GM21723 (cell line): Measurements from ENCODE around the gene KCNH5.

ENCODE experiments used
- ATAC-seq: cut with Tn5 transposase; IDR thresholded peaks from one replicate; pipeline ENCODE4 v1.9.1; 2021; ENCODE audit warnings: mild to moderate bottlenecking, moderate library complexity; ENCODE audit not compliant: unreplicated experiment

The KCNH5 gene, protein sequence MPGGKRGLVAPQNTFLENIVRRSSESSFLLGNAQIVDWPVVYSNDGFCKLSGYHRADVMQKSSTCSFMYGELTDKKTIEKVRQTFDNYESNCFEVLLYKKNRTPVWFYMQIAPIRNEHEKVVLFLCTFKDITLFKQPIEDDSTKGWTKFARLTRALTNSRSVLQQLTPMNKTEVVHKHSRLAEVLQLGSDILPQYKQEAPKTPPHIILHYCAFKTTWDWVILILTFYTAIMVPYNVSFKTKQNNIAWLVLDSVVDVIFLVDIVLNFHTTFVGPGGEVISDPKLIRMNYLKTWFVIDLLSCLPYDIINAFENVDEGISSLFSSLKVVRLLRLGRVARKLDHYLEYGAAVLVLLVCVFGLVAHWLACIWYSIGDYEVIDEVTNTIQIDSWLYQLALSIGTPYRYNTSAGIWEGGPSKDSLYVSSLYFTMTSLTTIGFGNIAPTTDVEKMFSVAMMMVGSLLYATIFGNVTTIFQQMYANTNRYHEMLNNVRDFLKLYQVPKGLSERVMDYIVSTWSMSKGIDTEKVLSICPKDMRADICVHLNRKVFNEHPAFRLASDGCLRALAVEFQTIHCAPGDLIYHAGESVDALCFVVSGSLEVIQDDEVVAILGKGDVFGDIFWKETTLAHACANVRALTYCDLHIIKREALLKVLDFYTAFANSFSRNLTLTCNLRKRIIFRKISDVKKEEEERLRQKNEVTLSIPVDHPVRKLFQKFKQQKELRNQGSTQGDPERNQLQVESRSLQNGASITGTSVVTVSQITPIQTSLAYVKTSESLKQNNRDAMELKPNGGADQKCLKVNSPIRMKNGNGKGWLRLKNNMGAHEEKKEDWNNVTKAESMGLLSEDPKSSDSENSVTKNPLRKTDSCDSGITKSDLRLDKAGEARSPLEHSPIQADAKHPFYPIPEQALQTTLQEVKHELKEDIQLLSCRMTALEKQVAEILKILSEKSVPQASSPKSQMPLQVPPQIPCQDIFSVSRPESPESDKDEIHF

DNA sequence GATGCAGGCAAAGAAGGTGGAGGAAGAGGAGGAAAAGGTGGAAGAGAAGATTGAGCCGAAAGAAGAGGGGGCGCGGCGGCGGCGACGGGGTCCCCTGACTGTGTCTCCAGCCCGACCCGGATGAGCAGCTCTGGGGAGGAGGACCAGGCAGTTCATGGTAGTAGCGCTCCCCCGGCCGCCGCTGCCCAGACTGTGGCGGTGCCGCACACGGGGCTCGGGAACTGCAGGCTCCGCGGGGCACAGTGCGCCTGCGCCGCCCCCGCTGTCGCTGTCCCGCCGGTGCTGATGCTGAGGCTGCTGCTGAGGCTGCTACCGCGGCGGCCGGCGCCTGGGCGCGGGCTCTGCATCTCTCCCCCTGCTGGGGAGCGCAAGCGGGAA lies at the start of gene KCNH5:
KCNH5 (minus strand) TSS at position 225 of the 378 bp plus-strand sequence. CDS start 272 bp downstream, outside the sequence.
- ATAC-seq = no peak

DNA sequence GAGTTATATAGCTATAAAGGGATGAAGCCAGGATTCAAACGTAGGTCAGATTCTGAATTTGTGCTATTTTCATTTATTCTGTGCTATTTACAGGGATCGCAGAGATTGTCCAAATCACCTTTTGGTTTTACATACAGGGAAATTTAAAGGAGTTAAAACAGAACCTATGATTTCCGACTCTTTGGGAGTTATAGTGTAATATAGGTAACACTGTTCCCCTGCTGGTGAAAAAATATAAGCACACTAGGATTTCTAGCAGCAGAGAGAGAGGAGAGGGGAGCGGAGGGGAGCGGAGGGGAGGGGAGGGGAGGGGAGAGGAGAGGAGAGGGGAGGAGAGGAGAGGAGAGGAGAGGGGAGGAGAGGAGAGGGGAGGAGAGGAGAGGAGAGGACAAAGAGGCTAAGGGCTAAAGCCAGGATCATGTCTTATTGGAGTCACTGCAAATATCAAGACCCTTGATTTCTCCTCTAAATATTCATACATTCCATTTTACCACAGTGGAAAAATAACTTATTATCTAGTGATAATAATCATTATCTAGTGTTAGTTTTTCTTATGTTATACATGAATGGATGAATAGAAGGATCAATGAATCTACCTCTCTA lies 46.2 kb upstream of the KCNH5 start:
- ATAC-seq = no peak

DNA sequence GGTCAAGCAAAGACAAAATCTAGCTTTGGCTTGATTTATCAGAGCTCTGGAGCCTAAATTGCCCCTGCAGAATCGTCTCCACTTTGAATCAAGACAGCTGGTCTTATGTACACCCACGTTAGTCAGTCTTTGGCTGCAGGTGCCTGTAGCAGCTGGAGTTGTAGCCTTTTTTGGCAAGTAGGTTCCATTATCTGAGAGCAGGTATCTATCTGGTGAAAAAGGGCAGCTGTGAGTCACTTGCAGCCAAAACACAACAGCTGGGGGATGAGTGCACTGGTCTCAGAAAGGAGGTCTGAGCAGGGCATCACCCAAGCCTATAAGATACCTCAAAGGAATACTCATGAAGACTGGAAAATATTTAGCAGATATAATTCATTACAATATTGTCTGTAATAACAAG lies 43.6 kb upstream of the KCNH5 start:
- no peak for ATAC-seq

DNA sequence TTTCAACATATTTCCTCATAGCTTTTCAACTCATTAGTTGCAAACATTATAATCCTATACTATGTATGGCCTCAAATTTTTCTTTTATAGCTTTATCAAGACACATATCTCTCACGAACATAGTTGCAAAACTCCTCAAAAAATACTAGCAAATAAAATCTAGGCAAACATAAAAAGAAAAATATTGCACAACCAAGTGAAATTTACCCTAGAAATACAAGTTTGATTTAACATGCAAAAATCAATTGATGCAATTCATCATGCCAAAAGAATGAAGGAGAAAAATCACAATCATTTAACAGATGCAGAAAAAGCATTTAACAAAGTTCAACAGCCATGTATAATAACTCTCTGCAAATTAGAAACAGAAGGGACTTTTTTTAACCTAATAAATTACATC lies 33.3 kb upstream of the KCNH5 start:
- no peak for ATAC-seq

DNA sequence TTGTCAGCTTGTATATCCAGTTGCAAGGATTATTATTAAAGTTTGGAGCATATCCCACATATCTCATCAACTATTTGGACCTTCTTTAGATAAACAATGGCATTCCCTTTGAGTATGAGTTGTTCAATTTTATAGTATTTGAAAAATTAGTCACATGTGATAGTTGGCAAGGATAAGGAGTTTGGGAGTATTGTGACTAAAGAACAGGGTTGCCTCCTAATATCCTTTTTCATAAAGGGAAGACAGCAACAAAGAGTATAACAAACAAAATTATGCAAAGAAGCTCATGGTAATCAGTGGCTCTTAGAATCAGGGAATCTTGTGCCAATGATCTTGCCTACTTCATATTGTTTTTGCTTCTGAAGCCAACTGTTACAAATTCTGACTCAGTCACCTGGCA lies 31.2 kb upstream of the KCNH5 start:
- ATAC-seq = no peak

DNA sequence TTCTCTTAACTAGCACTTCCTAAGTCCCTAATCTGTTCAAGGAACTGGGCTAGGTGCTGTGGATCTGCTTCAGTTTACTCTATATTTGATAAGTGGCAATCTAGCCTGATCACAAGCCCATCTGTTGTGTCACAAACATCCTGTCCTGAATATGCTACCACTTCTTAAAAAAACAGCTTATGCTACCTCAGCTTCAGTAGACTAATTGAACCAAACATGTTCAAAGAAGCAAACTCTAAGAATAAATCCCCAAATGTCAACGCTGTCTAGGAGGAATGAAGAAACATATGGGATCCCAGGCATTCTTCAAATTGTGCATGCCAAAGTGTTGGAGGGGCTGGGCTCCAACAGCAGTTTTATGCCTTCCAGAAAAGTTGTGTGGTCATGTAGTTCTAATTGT lies 10.4 kb upstream of the KCNH5 start:
- no peak for ATAC-seq

DNA sequence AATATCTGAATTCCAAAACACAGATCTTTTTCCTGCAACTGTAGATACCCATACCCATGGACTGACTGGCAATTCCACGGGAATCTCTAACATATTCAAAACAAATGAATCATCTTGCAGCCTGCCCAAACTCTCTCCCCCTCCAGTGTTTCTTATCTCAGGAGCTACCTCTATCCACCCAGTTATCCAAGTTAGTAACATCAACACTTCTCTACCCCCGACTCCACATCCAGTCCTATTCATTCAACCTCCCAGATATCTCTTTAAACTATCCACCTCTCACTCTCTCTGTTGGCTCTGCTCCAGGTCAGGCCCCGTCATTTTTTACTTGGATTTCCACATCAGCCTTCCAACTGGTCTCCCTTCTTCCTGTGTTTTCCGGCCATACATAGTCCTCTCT lies 6.7 kb upstream of the KCNH5 start:
- no peak for ATAC-seq

DNA sequence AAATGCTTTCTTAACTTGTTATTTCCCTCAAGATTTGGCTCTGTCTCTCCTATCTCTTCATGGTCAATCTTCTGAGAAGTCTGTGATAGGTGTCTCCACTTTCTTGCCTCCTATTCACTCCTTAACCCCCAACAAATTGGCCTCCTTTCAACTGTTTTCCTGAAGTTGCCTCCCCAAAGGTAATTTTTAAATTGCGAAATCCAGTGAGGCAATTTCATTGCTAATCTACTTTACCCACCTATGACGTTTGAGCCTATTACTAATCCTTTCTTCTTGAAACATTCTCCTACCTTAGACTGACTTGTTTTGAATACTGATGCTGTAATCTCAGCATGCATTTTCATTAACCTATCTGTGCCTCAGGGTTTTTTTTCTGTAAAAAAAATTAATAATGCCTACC lies 6.0 kb upstream of the KCNH5 start:
- no peak for ATAC-seq

DNA sequence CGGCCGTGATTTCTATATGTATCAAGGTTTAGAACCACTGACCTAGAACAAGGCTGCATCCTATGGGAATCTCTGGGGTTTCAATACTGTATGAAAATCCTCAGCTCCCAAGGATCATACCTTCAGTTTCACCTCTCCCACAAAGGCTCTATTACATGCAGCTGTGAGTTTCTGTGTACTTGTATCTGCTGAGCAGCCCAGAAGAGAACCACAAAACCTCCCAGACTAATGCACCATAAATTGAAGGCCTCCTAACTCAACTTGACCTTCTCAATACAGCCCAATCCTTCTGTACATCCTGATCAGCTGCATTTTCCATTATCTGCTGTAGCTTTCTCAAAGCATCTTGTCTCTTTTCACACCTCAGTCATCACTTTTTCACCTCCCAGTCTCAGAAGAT lies 5.4 kb upstream of the KCNH5 start:
- no peak for ATAC-seq

DNA sequence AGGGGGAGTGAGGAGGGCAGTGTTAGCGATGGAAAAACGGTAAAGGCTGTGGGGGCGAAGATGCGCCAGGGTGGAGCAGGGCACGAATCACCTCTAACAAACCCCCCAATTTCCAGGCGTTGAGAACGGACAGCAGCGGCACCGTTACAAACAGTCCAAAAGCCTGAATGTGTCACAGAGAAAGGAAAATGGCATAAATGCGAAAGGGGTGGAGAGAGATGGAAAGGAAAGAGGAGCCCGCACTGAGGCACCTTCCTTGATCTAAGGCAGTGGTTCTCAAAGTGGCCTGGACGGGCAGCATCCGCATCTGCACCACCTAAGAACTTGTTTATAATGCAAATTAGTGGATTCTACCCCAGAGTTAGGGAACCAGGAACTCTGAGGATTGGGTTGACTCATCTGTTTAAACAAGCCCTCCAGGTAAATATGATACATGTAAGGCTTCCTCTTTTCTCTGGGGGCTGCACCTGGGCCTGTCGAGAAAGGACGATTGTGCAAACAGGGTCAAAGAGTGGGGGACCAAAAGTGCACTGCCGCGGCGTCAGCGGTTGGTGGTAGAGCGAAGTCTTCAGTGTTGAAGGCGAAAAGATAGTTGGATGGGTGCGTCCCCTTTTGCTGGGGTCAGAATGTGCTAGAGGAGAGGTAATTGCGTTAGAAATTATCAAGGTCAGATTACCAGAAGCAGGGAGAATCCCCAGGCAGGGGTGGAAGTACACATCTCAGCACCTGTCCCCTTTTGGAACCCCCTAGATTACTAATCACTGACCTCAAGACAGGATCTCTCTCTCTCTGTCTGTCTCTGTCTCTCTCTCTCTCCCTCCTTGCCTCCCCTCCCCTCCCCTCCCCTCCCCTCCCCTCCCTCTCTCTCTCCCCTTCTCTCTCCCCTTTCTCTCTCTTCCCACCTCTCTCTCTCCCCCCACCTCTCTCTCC lies 1.3 kb upstream of the KCNH5 start:
- no peak for ATAC-seq

DNA sequence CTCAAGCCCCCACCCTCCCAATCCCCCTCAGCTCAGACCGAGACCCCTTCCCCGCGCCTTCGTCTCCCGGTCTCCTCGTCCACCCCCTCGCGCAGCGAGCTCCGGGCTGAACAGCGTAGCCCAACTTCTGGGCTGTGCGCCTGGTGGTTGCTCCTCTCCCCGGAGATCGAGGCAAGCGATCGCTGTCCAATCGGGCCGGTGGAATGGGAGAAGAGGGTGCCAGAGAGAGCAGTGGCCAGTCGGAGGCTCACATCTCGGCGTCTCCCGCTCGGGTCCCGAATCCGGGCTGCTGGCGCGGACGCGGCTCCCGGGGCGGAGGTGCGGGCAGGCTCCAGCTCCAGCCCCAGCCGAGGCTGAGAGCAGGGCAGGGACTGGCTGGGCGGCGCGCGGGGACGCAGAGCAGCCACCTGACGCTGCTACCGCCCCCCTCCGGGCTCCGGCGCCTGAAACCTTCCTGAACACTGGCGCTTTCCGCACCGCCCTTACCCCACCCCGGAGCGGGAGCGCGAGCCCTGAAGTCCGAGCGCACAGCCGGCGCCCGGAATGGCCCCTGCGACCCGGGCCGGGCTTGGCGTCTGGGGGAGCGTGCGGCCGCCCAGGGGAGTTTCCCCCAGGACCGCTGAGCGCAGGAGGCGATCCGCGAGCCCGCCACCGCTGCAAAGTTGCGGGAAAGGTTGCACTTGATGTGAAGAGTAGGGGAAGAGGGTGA lies 508 bp upstream of the KCNH5 start:
- ATAC-seq = no peak

DNA sequence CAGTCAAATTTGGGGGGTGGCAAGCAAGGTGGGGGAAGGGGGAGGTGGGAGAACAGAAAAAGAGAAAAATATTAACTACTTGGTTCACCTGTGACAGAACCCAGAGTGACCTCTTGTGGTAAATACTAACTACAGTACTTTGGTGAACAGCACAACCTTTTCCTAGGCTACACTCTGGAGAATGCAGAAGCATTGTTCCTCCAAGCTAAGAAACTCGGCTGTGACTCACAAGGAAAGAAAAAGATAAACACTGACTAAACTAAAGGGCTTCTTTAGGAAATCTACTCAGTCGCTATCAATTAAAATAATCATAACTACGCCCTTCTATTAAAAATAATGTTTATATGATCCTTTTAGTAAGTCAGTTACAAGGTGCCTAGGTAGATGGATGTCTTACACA lies 5.4 kb downstream of the KCNH5 start:
- no peak for ATAC-seq

DNA sequence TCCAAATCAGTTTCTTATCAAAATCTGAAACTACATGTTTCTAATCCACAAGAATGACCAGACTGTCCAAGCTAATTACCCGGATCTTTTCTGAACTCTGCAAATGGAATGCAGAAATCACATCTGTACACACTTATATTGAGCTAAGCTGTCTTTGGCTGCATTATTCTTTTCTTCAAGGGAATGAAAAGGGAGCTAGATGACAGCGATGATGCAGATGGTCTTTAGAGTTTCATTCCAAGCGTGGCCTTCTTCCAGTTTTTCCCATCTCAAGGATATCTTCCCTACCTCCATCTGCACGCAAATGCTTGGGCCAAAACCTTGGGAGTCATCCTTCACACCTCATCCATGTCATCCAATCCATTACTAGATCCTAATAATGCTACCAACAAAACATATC lies 12.6 kb downstream of the KCNH5 start:
- ATAC-seq = no peak

DNA sequence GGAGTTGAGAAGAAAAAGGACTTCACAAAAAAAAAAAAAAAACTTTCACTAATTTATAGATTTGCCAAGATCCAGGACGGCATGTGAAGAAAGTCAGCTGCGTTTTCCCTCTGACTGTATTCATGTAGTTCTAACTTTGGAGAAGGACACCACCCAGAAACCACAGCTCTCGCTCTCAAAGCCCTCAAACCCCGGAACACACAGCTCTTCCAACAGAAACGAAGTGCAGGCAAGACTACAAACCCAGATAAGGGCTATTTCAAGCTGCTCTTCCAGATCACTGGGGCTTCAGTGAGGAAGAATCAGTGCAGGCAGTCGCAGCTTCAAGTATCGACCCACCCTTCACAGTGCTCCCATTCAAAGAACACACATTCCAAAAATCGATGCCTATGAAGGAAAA lies 13.2 kb downstream of the KCNH5 start:
- ATAC-seq = no peak

DNA sequence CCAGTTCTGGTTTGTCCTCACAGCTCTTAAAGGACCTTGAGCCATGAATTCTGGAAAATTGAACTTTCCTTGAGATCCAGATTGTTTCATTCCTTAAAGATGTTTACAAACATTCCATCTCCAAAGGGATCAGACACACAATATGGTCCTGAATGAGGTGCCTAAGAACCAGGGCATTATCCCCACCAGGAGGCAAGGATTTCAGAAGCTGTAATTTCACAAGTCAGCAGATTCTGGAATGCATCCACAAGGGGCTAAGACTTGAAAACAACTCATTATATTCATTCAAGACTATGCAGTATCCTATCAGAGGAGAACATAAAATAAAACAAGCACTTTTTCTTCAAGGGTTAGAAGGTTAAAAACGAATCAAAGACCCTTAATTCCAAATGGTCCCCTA lies 15.1 kb downstream of the KCNH5 start:
- no peak for ATAC-seq

DNA sequence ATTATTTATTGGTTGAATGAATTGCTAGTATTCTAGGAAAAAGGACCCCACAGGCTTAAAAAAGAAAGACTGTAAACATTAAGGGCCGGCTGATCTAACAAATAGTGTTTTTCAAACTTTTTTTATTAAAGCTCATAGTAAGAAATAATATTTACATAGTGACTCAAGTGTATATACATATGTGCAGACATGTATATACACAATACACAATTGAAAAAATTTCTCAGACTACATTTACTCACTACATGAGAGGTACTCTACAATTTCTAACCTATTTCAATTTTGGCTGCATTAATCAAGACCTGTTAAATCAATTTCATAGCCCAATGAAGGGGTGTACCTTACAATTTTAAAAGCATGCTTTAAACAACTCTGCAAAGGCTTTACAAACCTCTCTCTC lies 17.5 kb downstream of the KCNH5 start:
- ATAC-seq = no peak

DNA sequence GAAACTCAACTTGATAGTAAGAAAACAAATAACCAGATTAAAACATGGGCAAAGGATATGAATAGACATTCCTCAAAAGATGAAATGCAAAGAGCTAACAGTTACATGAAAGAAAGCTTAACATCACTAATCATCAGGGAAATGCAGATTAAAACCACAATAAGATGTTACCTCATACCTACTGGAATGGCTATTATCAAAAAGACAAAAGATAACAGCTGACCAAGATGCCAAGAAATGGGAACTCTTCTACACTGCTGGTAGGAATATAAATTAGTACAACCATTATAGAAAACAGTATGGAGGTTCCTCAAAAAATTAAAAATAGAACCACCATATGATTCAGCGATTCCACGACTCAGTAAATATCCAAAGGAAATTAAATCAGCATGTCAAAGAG lies 18.8 kb downstream of the KCNH5 start:
- no peak for ATAC-seq

DNA sequence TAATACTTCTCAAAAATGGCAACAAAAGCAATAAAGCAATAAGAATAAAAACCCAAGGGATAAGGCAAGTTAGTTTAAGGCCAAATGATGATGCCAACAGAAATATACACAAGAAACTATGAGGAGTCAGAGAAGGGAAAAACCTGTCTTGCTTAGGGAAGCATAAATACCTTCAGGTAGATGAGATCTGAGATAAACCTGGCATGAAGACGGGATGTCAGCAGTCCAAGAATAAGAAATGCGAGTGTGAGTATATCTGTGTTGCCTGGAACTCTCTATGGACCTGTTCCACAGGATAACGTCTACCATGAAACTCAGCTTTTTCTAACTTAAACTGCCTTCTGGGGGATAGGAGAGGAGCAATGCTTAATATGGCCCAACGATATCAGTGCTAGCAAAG lies 30.6 kb downstream of the KCNH5 start:
- no peak for ATAC-seq

DNA sequence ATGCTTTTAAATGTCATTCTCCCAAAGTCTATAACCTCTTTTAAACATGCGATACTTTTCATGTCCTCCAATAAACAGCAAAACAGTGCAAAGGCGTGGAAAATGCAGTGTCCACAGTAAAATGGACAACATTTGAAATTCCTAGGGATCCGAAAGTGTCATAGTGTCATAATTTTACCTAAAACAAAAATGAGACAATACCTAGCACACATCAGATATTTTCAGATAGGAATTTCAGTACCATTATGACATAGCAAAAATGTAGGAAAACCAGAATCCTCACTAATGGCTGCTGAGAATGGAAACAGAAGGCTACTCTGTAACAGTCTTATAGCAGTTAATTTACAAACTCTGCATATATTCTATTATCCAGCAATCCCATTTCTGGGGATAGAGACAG lies 33.1 kb downstream of the KCNH5 start:
- no peak for ATAC-seq

DNA sequence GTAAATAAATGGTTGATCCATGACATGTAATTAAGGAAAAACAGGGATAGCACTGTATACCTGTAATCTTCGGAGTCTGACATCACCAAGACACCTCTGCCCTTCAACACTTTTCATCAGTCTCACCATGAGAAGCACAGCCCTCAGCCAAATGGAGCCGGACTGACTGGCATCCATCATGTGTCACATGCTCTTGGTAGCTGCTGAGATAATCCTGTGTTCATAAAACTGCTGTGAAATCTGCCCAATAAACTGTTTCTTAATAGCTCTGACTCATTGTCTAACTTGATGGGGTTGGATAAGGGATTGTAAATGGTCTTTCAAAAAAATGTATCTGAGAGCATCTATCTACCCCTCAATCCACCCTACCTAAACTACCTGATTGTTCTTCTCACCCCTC lies 33.6 kb downstream of the KCNH5 start:
- no peak for ATAC-seq
